ENCODE data around the gene CDNF.

CDNF gene

GRCh38 chr10:14837003-14837756 is 657 bp downstream of the CDNF start:
- H3K9me3 Mint-ChIP-seq, result no peaks in the 10 kb centered on the region
- H3K4me1 Mint-ChIP-seq, result peaks cover 37% of the 10 kb centered on the region
- H3K27ac Mint-ChIP-seq, result peak overlapping the region; percentile 100
- peak overlapping the region; percentile 94 for H3K4me3 Mint-ChIP-seq
- TF ChIP-seq, protein P1, sequence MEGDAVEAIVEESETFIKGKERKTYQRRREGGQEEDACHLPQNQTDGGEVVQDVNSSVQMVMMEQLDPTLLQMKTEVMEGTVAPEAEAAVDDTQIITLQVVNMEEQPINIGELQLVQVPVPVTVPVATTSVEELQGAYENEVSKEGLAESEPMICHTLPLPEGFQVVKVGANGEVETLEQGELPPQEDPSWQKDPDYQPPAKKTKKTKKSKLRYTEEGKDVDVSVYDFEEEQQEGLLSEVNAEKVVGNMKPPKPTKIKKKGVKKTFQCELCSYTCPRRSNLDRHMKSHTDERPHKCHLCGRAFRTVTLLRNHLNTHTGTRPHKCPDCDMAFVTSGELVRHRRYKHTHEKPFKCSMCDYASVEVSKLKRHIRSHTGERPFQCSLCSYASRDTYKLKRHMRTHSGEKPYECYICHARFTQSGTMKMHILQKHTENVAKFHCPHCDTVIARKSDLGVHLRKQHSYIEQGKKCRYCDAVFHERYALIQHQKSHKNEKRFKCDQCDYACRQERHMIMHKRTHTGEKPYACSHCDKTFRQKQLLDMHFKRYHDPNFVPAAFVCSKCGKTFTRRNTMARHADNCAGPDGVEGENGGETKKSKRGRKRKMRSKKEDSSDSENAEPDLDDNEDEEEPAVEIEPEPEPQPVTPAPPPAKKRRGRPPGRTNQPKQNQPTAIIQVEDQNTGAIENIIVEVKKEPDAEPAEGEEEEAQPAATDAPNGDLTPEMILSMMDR (IDR thresholded peaks at IDR 0.05), result no peak
- H3K36me3 Mint-ChIP-seq (ENCODE audit: low read depth), result peaks cover 36% of the 10 kb centered on the region
- H3K27me3 Mint-ChIP-seq (ENCODE audit: low read depth, poor library complexity), result no peaks in the 10 kb centered on the region
- no peak for DNase-seq

DNA sequence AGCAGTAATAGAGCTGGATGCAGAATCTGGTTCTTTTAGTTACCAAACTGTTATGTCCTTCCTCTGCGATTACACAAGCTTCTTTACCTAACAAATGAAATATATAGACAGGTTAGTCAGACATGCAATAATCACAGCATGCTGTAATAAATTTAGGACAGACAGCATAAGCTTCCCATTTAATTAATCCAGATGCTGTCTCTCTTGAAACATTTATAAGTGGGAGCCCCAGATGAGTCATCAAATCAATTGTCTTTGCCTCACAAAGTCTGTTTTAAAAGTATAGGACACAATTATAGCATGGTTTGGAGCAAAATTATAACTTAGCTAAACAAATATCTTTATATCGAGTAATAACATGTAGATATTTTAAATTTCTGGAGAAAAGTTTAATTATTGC is 1.6 kb downstream of the CDNF start:
- TF ChIP-seq, protein P1 (IDR thresholded peaks at IDR 0.05), result no peak
- no peak for DNase-seq
- no peak overlapping the region for H3K27ac Mint-ChIP-seq
- no peaks in the 10 kb centered on the region for H3K9me3 Mint-ChIP-seq
- H3K4me1 Mint-ChIP-seq, result peaks cover 37% of the 10 kb centered on the region
- H3K27me3 Mint-ChIP-seq (ENCODE audit: low read depth, poor library complexity), result no peaks in the 10 kb centered on the region
- H3K4me3 Mint-ChIP-seq, result no peak overlapping the region
- peaks cover 26% of the 10 kb centered on the region for H3K36me3 Mint-ChIP-seq (ENCODE audit: low read depth)

- DNase-seq, result no peak
- peaks cover 9% of the 10 kb centered on the region for H3K36me3 Mint-ChIP-seq (ENCODE audit: low read depth)
- H3K9me3 Mint-ChIP-seq, result no peaks in the 10 kb centered on the region
- TF ChIP-seq, protein P1 (IDR thresholded peaks at IDR 0.05), result no peak
- H3K27me3 Mint-ChIP-seq (ENCODE audit: low read depth, poor library complexity), result no peaks in the 10 kb centered on the region
- H3K4me1 Mint-ChIP-seq, result peaks cover 20% of the 10 kb centered on the region
- no peak overlapping the region for H3K4me3 Mint-ChIP-seq
- no peak overlapping the region for H3K27ac Mint-ChIP-seq
Measured at GRCh38 chr10:14833106-14833505, 4.7 kb downstream of the CDNF start.

- Mint-ChIP-seq H3K27me3 (ENCODE audit: low read depth, poor library complexity) (peaks cover 11% of the 10 kb centered on the region), H3K9me3 (no peaks in the 10 kb centered on the region), H3K36me3 (ENCODE audit: low read depth) (no peaks in the 10 kb centered on the region), H3K27ac (no peak overlapping the region), H3K4me3 (no peak overlapping the region), H3K4me1 (peaks cover 7% of the 10 kb centered on the region)
- DNase-seq, result no peak
- TF ChIP-seq, protein P1 (IDR thresholded peaks at IDR 0.05), result no peak
Measured at GRCh38 chr10:14826076-14826829, 11.6 kb downstream of the CDNF start.

GRCh38 chr10:14823966-14824365 is 13.9 kb downstream of the CDNF start:
- Mint-ChIP-seq H3K9me3 (no peaks in the 10 kb centered on the region), H3K27me3 (ENCODE audit: low read depth, poor library complexity) (peaks cover 11% of the 10 kb centered on the region), H3K36me3 (ENCODE audit: low read depth) (no peaks in the 10 kb centered on the region), H3K4me1 (peaks cover 11% of the 10 kb centered on the region), H3K27ac (no peak overlapping the region), H3K4me3 (no peak overlapping the region)
- no peak for DNase-seq
- TF ChIP-seq, protein P1 (IDR thresholded peaks at IDR 0.05), result no peak

All from nephron progenitor cell (in vitro differentiated cells).